Ammon's horn (tissue), 1 donor: ENCODE data around the gene PALLD.
"Not testable (repeated sequence)": the region's sequence is repeated elsewhere in the genome, so short reads cannot be mapped to it uniquely, and the experiment has no call there.

Experiments used
- DNase-seq: peaks from one replicate; pipeline ENCODE4 v3.0.0-alpha.2; 2016; ENCODE audit warnings: low spot score

The PALLD gene

GRCh38 chr4:168496834-168497233 is at the start of gene PALLD:
Gene PALLD, plus strand, starts transcription at chr4:168497052.
- no peak for DNase-seq

GRCh38 chr4:168449063-168449462 is 47.8 kb upstream of the PALLD start:
- not testable (repeated sequence) for DNase-seq

GRCh38 chr4:168449719-168450452 is 47.0 kb upstream of the PALLD start:
- DNase-seq, result no peak

- DNase-seq, result no peak
These were observed 45.5 kb upstream of the PALLD start for GRCh38 chr4:168451331-168451730.

- DNase-seq, result no peak
These were observed 45.0 kb upstream of the PALLD start for GRCh38 chr4:168451744-168452390.

- DNase-seq, result no peak
These were observed 43.7 kb upstream of the PALLD start for GRCh38 chr4:168453146-168453545.

- not testable (repeated sequence) for DNase-seq
These were observed 38.6 kb upstream of the PALLD start for GRCh38 chr4:168458256-168458655.

- no peak for DNase-seq
These were observed 35.0 kb upstream of the PALLD start for GRCh38 chr4:168461821-168462220.

GRCh38 chr4:168472920-168473319 is 23.9 kb upstream of the PALLD start:
- no peak for DNase-seq

- no peak for DNase-seq
These were observed 22.1 kb upstream of the PALLD start for GRCh38 chr4:168474660-168475320.

- DNase-seq, result no peak
These were observed 21.1 kb upstream of the PALLD start for GRCh38 chr4:168475745-168476144.

- DNase-seq, result no peak
These were observed 18.0 kb upstream of the PALLD start for GRCh38 chr4:168478868-168479267.

GRCh38 chr4:168480931-168481611 is 15.8 kb upstream of the PALLD start:
- DNase-seq, result peak; percentile 45

- no peak for DNase-seq
These were observed 13.0 kb upstream of the PALLD start for GRCh38 chr4:168483811-168484210.

GRCh38 chr4:168484626-168485025 is 12.2 kb upstream of the PALLD start:
- DNase-seq, result no peak

- DNase-seq, result no peak
These were observed 11.5 kb upstream of the PALLD start for GRCh38 chr4:168485156-168485910.

GRCh38 chr4:168486912-168487281 is 10.0 kb upstream of the PALLD start:
- no peak for DNase-seq

- DNase-seq, result no peak
These were observed 9.4 kb upstream of the PALLD start for GRCh38 chr4:168487282-168488035.

- no peak for DNase-seq
These were observed 8.0 kb upstream of the PALLD start for GRCh38 chr4:168488869-168489274.

- no peak for DNase-seq
These were observed 7.2 kb upstream of the PALLD start for GRCh38 chr4:168489616-168490015.

GRCh38 chr4:168490711-168491110 is 6.1 kb upstream of the PALLD start:
- DNase-seq, result no peak
